NT2/D1 (cell line): ENCODE results near the gene NUAK1.

ENCODE experiments used
- SUZ12 ChIP-seq: IDR thresholded peaks from 2 replicates; pipeline ENCODE4 v1.6.1; 2011; ENCODE audit not compliant: insufficient read length, insufficient read depth; ENCODE audit errors: extremely low read depth
- YY1 ChIP-seq: IDR thresholded peaks from 2 replicates; pipeline ENCODE4 v1.6.1; 2011; ENCODE audit not compliant: insufficient read length, insufficient read depth
- ZNF274 ChIP-seq: IDR thresholded peaks from 2 replicates; pipeline ENCODE4 v1.6.1; 2011; ENCODE audit warnings: mild to moderate bottlenecking, low read depth, low read length

- TF ChIP-seq ZNF274 (no peak), YY1 (no peak), SUZ12 (no peak)
These were observed 24.2 kb downstream of the NUAK1 start for GRCh38 chr12:106114447-106115068.
